Measurements from ENCODE around the gene ADCY2. TPM values are rescaled to one million over a fixed set of nuclear protein-coding genes. Genes with fewer than 3 reads are reported as not detected.

Gene ADCY2
- total RNA-seq, 1 donor from 2014 or later: 0.59 TPM

DNA sequence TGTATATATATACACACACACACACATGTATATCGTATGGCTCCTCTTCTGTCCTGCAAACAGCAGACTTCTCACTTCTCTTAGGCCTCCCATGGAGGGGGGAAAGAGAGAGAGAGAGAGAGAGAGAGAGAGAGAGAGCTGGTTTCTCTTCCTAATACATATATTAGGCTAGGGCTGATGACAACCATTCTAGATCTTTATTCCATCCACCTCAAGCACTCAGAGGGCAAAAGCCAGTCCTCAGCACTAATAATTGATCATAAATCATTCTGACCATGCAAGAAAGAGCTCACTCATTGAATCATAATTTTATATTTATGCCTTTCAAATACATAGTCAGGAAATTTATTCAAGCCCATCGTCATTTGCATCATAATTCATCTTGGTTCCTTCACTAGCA, 408.0 kb downstream of the ADCY2 start:
- intact Hi-C loops (cut with DNase I): no loop called here
- ATAC-seq: no peak
- Histone ChIP-seq H3K4me3 (no peak overlapping the region), H3K27me3 (ENCODE audit: low read depth) (no peaks in the 10 kb centered on the region), H3K9me3 (no peaks in the 10 kb centered on the region), H3K27ac (no peak overlapping the region), H3K36me3 (no peaks in the 10 kb centered on the region), H3K4me1 (no peaks in the 10 kb centered on the region)
- TF ChIP-seq, protein P1, sequence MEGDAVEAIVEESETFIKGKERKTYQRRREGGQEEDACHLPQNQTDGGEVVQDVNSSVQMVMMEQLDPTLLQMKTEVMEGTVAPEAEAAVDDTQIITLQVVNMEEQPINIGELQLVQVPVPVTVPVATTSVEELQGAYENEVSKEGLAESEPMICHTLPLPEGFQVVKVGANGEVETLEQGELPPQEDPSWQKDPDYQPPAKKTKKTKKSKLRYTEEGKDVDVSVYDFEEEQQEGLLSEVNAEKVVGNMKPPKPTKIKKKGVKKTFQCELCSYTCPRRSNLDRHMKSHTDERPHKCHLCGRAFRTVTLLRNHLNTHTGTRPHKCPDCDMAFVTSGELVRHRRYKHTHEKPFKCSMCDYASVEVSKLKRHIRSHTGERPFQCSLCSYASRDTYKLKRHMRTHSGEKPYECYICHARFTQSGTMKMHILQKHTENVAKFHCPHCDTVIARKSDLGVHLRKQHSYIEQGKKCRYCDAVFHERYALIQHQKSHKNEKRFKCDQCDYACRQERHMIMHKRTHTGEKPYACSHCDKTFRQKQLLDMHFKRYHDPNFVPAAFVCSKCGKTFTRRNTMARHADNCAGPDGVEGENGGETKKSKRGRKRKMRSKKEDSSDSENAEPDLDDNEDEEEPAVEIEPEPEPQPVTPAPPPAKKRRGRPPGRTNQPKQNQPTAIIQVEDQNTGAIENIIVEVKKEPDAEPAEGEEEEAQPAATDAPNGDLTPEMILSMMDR (IDR thresholded peaks at IDR 0.05): no peak
- DNase-seq: no peak

DNA sequence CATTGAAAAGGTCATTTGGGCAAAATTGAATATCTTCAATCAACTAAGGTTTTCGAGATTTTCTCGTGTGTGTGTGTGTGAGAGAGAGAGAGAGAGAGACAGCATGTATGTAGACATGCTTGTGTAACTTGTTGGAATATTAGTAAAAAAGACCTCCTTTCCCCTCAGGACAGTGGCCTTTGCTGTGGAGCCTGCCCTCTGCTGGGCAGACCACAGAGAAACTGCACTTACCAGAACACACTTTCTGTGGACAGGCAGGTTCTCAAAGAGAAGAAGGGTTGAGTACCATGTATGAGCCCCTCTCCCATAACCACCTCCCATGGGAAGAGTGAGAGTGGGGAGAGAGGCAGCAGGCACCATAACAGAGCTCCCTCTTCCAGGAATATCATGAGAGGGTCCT, 409.4 kb downstream of the ADCY2 start:
- Histone ChIP-seq H3K27ac (no peak overlapping the region), H3K4me1 (no peaks in the 10 kb centered on the region), H3K27me3 (ENCODE audit: low read depth) (no peaks in the 10 kb centered on the region), H3K9me3 (no peaks in the 10 kb centered on the region), H3K36me3 (no peaks in the 10 kb centered on the region), H3K4me3 (no peak overlapping the region)
- DNase-seq (no peak), ATAC-seq (no peak)
- intact Hi-C loops (cut with DNase I): no loop called here
- TF ChIP-seq, protein P1 (IDR thresholded peaks at IDR 0.05): no peak

- Histone ChIP-seq H3K36me3 (no peaks in the 10 kb centered on the region), H3K4me3 (no peak overlapping the region), H3K27ac (no peak overlapping the region), H3K9me3 (no peaks in the 10 kb centered on the region), H3K27me3 (ENCODE audit: low read depth) (no peaks in the 10 kb centered on the region), H3K4me1 (no peaks in the 10 kb centered on the region)
- ATAC-seq (no peak), DNase-seq (no peak)
- intact Hi-C loops (cut with DNase I): no loop called here
- TF ChIP-seq, protein P1 (IDR thresholded peaks at IDR 0.05): no peak
Measured at GRCh38 chr5:7808998-7809397, 413.1 kb downstream of the ADCY2 start.

- peaks cover 6% of the 10 kb centered on the region for H3K4me1 ChIP-seq
- ATAC-seq (no peak), DNase-seq (no peak)
- TF ChIP-seq, protein P1 (IDR thresholded peaks at IDR 0.05): no peak
- H3K27me3 ChIP-seq (ENCODE audit: low read depth): no peaks in the 10 kb centered on the region
- no peak overlapping the region for H3K27ac ChIP-seq
- intact Hi-C loops (cut with DNase I): no loop called here
- H3K4me3 ChIP-seq: no peak overlapping the region
- no peaks in the 10 kb centered on the region for H3K9me3 ChIP-seq
- H3K36me3 ChIP-seq: no peaks in the 10 kb centered on the region
Measured at GRCh38 chr5:7811715-7812114, 415.8 kb downstream of the ADCY2 start.

GRCh38 chr5:7813007-7813406, 417.1 kb downstream of the ADCY2 start:
- TF ChIP-seq, protein P1 (IDR thresholded peaks at IDR 0.05): no peak
- Histone ChIP-seq H3K4me3 (no peak overlapping the region), H3K27ac (no peak overlapping the region), H3K36me3 (no peaks in the 10 kb centered on the region), H3K4me1 (peaks cover 6% of the 10 kb centered on the region), H3K27me3 (ENCODE audit: low read depth) (no peaks in the 10 kb centered on the region), H3K9me3 (no peaks in the 10 kb centered on the region)
- intact Hi-C loops (cut with DNase I): no loop called here
- DNase-seq (no peak), ATAC-seq (no peak)

DNA sequence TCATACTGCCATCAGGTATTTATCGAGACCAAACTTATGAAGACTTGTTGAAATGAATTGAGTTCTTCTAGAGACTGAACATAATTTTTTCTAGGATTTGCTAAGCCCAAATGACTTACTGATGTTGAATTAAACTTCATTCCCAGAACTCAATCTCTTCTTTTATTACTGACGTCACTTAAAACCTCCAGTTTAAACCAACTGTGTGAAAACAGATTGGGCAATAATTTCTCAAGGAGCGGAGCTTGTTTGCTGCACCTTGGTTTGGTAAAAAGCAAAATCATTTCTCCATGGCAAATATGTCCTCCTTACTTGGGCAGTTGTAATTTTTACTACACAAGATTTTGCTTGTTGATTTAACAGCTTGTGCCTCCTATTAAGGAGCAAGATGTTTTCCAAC, 417.6 kb downstream of the ADCY2 start:
- H3K4me3 ChIP-seq: no peak overlapping the region
- ATAC-seq: peak in 1 of 2 donors; percentile 61
- H3K36me3 ChIP-seq: no peaks in the 10 kb centered on the region
- intact Hi-C loops (cut with DNase I): no loop called here
- TF ChIP-seq, protein P1 (IDR thresholded peaks at IDR 0.05): no peak
- DNase-seq: no peak
- H3K27ac ChIP-seq: no peak overlapping the region
- H3K9me3 ChIP-seq: no peaks in the 10 kb centered on the region
- peaks cover 6% of the 10 kb centered on the region for H3K4me1 ChIP-seq
- no peaks in the 10 kb centered on the region for H3K27me3 ChIP-seq (ENCODE audit: low read depth)
